A549 treated with CpdA at 1 μM for 4 hours (cell line): ENCODE data around the gene MAGEB17. TPM values are rescaled to one million over a fixed set of nuclear protein-coding genes. Genes with fewer than 3 reads are reported as not detected.

ENCODE experiments used
- total RNA-seq: library from RNA; stranded (reverse); fragments of 200-300 nt; extraction: Qiagen RNA extraction; gene quantifications from 5 replicates; pipeline ENCODE4 v1.2.3, GENCODE V29; 2022; ENCODE audit warnings: low read depth

Gene MAGEB17, protein sequence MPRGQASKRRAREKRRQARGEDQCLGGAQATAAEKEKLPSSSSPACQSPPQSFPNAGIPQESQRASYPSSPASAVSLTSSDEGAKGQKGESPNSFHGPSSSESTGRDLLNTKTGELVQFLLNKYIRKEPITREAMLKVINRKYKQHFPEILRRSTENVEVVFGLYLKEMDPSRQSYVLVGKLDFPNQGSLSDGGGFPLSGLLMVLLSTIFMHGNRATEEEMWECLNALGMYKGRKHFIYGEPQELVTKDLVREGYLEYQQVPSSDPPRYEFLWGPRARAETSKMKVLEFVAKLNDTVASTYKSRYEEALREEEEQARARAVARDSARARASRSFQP
- total RNA-seq: 0.03 TPM in 1 of 5 replicates, not detected in the others

DNA sequence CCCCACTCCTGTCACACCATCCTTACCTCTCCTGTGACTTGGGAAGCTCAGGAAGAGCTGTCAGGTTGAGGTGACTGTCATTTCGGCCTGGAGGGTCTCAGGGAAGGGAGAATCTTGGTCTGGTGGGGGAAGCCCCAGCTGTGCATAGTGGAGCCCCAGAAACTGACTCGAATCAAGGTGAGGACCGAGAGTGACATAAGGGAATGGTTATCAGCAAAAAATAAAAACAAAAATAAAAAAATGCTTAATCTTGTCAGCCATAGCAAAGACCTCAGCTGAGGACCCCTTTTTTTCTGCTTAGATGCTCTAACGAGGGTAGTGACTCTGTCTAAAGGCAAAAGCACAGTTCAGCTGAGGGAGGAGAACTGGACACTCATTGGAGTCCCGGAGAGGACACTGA, at the start of gene MAGEB17:
MAGEB17 (plus strand) TSS at position 301 of the 400 bp plus-strand sequence. CDS start 2,902 bp downstream, outside the sequence.

DNA sequence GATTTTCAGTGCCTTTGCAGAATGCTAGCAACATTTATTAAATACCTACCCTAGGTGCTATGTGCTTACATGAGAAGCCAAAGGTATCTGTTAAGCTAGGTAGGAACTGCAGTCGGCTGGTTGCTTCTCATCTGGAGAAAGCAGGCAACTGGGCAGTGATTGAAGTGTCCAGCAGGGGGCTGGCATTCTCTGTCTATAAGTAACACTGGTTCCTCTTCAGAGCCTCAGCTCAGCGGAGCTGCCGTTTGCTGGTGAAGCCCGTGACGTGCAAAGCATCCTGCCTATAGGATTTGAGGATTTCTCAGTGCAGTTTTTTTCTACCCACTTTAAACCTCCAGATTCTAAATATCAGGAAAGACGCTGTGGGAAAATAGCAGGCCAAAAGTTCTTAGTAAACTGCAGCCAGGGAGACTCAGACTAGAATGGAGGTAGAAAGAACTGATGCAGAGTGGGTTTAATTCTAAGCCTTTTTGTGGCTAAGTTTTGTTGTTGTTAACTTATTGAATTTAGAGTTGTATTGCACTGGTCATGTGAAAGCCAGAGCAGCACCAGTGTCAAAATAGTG, 44.0 kb upstream of the MAGEB17 start, which contains the start of gene GRPR:
GRPR (plus strand) TSS at position 344 of the 565 bp plus-strand sequence. CDS start 389 bp downstream, outside the sequence.

Other genes starting within 250 kb of the MAGEB17 start
- gene GRPR, start 43.9 kb upstream of the MAGEB17 start, total RNA-seq: 0.06 to 0.14 TPM (median 0.07 TPM) in 4 of 5 replicates, not detected in the other